Measurements from ENCODE around the gene EIF4A3. TPM values are rescaled to one million over a fixed set of nuclear protein-coding genes. Genes with fewer than 3 reads are reported as not detected.

Gene EIF4A3
- total RNA-seq, 1 experiment from 2014 or later: 169 TPM

DNA sequence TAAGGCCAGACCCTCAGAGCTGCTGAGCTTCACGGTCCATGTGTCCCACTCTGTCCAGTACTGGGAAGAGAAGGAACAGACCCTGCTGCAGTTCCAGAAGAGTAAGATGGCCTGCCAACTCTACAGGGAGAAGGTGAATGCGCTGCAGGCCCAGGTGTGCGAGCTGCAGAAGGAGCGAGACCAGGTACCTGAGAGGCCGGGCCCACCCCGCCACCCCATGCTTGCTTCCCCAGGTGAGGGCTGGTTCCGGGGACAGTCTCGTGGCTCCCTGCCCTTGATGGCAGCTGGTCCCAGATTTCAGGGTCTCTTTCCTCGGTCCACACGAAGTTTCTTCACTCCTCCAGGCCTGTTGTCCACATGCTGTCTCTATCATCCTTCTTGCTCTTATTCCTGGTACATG is 43.8 kb upstream of the EIF4A3 start:
- Histone ChIP-seq H3K4me1 (ENCODE audit: control insufficient read depth, insufficient read depth, low read length) (no peaks in the 10 kb centered on the region; the same call in 1 of the 2 replicates), H3K27ac (ENCODE audit: low read length) (no peak overlapping the region), H3K9me3 (ENCODE audit: control insufficient read depth, insufficient read depth, low read depth, low read length) (no peaks in the 10 kb centered on the region), H3K27me3 (ENCODE audit: control insufficient read depth, insufficient read depth, low read length) (no peaks in the 10 kb centered on the region), H3K4me3 (ENCODE audit: low read depth in 2 of 2, low read length in 2 of 2) (no peak overlapping the region), H3K36me3 (ENCODE audit: control insufficient read depth, insufficient read depth, low read length) (no peaks in the 10 kb centered on the region)
- TF ChIP-seq, protein P1, sequence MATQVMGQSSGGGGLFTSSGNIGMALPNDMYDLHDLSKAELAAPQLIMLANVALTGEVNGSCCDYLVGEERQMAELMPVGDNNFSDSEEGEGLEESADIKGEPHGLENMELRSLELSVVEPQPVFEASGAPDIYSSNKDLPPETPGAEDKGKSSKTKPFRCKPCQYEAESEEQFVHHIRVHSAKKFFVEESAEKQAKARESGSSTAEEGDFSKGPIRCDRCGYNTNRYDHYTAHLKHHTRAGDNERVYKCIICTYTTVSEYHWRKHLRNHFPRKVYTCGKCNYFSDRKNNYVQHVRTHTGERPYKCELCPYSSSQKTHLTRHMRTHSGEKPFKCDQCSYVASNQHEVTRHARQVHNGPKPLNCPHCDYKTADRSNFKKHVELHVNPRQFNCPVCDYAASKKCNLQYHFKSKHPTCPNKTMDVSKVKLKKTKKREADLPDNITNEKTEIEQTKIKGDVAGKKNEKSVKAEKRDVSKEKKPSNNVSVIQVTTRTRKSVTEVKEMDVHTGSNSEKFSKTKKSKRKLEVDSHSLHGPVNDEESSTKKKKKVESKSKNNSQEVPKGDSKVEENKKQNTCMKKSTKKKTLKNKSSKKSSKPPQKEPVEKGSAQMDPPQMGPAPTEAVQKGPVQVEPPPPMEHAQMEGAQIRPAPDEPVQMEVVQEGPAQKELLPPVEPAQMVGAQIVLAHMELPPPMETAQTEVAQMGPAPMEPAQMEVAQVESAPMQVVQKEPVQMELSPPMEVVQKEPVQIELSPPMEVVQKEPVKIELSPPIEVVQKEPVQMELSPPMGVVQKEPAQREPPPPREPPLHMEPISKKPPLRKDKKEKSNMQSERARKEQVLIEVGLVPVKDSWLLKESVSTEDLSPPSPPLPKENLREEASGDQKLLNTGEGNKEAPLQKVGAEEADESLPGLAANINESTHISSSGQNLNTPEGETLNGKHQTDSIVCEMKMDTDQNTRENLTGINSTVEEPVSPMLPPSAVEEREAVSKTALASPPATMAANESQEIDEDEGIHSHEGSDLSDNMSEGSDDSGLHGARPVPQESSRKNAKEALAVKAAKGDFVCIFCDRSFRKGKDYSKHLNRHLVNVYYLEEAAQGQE (IDR thresholded peaks at IDR 0.05; ENCODE audit: insufficient read depth in 1 of 2, low read depth in 2 of 2, low read length in 1 of 2): no peak
- TF ChIP-seq, protein P2, sequence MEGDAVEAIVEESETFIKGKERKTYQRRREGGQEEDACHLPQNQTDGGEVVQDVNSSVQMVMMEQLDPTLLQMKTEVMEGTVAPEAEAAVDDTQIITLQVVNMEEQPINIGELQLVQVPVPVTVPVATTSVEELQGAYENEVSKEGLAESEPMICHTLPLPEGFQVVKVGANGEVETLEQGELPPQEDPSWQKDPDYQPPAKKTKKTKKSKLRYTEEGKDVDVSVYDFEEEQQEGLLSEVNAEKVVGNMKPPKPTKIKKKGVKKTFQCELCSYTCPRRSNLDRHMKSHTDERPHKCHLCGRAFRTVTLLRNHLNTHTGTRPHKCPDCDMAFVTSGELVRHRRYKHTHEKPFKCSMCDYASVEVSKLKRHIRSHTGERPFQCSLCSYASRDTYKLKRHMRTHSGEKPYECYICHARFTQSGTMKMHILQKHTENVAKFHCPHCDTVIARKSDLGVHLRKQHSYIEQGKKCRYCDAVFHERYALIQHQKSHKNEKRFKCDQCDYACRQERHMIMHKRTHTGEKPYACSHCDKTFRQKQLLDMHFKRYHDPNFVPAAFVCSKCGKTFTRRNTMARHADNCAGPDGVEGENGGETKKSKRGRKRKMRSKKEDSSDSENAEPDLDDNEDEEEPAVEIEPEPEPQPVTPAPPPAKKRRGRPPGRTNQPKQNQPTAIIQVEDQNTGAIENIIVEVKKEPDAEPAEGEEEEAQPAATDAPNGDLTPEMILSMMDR (IDR thresholded peaks at IDR 0.05): no peak
- TF ChIP-seq SIN3A (IDR thresholded peaks at IDR 0.05; ENCODE audit: borderline replicate concordance, insufficient read depth, low read depth, low read length): no peak
- TF ChIP-seq POLR2AphosphoS5 (IDR thresholded peaks at IDR 0.05; ENCODE audit: low read depth, low read length): no peak
- in situ Hi-C loops (cut with HindIII; ENCODE audit: low pct_unique_long_range_greater_than_20kb, low sequenced_read_pairs) (no loop called here), intact Hi-C loops (cut with micrococcal nuclease; ENCODE audit: unreplicated experiment) (no loop called here)
- POLR2A ChIA-PET: no interaction called here
- CTCF ChIA-PET: no interaction called here
- DNase-seq (ENCODE audit: low read depth, low spot score) (no peak), ATAC-seq (no peak)
- no TSS peak for BruUV-seq (replicated peaks)

DNA sequence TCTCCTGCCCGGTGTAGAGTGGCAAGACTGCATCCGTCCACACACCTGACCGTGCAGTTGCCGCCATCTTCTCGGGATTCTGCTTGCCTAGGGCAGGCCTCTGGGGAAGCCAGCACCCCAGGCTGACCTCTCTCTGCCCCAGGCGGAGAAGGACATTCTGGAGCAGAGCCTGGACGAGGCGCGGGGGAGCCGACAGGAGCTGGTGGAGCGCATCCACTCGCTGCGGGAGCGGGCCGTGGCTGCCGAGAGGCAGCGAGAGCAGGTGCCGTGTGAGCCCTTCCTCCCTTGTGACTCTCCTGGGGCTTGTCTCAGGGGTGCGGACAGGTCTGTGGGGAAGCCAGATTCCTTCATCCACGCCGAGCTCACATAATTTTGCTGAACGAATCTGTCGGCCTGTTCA is 42.7 kb upstream of the EIF4A3 start:
- ATAC-seq (no peak), DNase-seq (ENCODE audit: low read depth, low spot score) (no peak)
- Histone ChIP-seq H3K36me3 (ENCODE audit: control insufficient read depth, insufficient read depth, low read length) (no peaks in the 10 kb centered on the region), H3K27me3 (ENCODE audit: control insufficient read depth, insufficient read depth, low read length) (no peaks in the 10 kb centered on the region), H3K27ac (ENCODE audit: low read length) (no peak overlapping the region), H3K4me1 (ENCODE audit: control insufficient read depth, insufficient read depth, low read length) (no peaks in the 10 kb centered on the region; the same call in 1 of the 2 replicates), H3K4me3 (ENCODE audit: low read depth in 2 of 2, low read length in 2 of 2) (no peak overlapping the region), H3K9me3 (ENCODE audit: control insufficient read depth, insufficient read depth, low read depth, low read length) (no peaks in the 10 kb centered on the region)
- in situ Hi-C loops (cut with HindIII; ENCODE audit: low pct_unique_long_range_greater_than_20kb, low sequenced_read_pairs) (no loop called here), intact Hi-C loops (cut with micrococcal nuclease; ENCODE audit: unreplicated experiment) (no loop called here)
- BruUV-seq (replicated peaks): no TSS peak
- TF ChIP-seq, protein P2 (IDR thresholded peaks at IDR 0.05): no peak
- TF ChIP-seq POLR2AphosphoS5 (IDR thresholded peaks at IDR 0.05; ENCODE audit: low read depth, low read length) (no peak), SIN3A (IDR thresholded peaks at IDR 0.05; ENCODE audit: borderline replicate concordance, insufficient read depth, low read depth, low read length) (no peak)
- TF ChIP-seq, protein P1 (IDR thresholded peaks at IDR 0.05; ENCODE audit: insufficient read depth in 1 of 2, low read depth in 2 of 2, low read length in 1 of 2): no peak
- ChIA-PET POLR2A (no interaction called here), CTCF (interaction anchor here (0.8 kb wide), 1 partner anchor 14 kb away, joined by 4 read pairs; no protein-coding TSS in a partner anchor)

All from Panc1 (cell line).